ENCODE results near the gene ZNF292.
"Not testable (repeated sequence)": the region's sequence is repeated elsewhere in the genome, so short reads cannot be mapped to it uniquely, and the experiment has no call there.

ZNF292 gene

GRCh38 chr6:87274660-87275274 is 119.4 kb downstream of the ZNF292 start:
- DNase-seq (ENCODE audit: low read depth in 1 of 2, low spot score in 1 of 2) = no peak

GRCh38 chr6:87276624-87277023 is 121.3 kb downstream of the ZNF292 start:
- DNase-seq (ENCODE audit: low read depth in 1 of 2, low spot score in 1 of 2) = no peak

GRCh38 chr6:87277123-87277522 is 121.8 kb downstream of the ZNF292 start:
- DNase-seq (ENCODE audit: low read depth in 1 of 2, low spot score in 1 of 2) = no peak

GRCh38 chr6:87279196-87279595 is 123.8 kb downstream of the ZNF292 start:
- DNase-seq (ENCODE audit: low read depth in 1 of 2, low spot score in 1 of 2) = no peak

GRCh38 chr6:87281426-87281825 is 126.1 kb downstream of the ZNF292 start:
- DNase-seq (ENCODE audit: low read depth in 1 of 2, low spot score in 1 of 2) = no peak

- DNase-seq (ENCODE audit: low read depth in 1 of 2, low spot score in 1 of 2) = no peak
Measured at GRCh38 chr6:87282743-87283142, 127.4 kb downstream of the ZNF292 start.

GRCh38 chr6:87283461-87283860 is 128.1 kb downstream of the ZNF292 start:
- no peak for DNase-seq (ENCODE audit: low read depth in 1 of 2, low spot score in 1 of 2)

GRCh38 chr6:87287251-87287650 is 131.9 kb downstream of the ZNF292 start:
- no peak for DNase-seq (ENCODE audit: low read depth in 1 of 2, low spot score in 1 of 2)

- no peak for DNase-seq (ENCODE audit: low read depth in 1 of 2, low spot score in 1 of 2)
Measured at GRCh38 chr6:87289571-87289970, 134.2 kb downstream of the ZNF292 start.

- DNase-seq (ENCODE audit: low read depth in 1 of 2, low spot score in 1 of 2) = no peak
Measured at GRCh38 chr6:87291883-87292282, 136.5 kb downstream of the ZNF292 start.

- no peak for DNase-seq (ENCODE audit: low read depth in 1 of 2, low spot score in 1 of 2)
Measured at GRCh38 chr6:87293526-87293925, 138.2 kb downstream of the ZNF292 start.

GRCh38 chr6:87297119-87297518 is 141.8 kb downstream of the ZNF292 start:
- DNase-seq (ENCODE audit: low read depth in 1 of 2, low spot score in 1 of 2) = no peak

- DNase-seq (ENCODE audit: low read depth in 1 of 2, low spot score in 1 of 2) = not testable (repeated sequence)
Measured at GRCh38 chr6:87301277-87301676, 145.9 kb downstream of the ZNF292 start.

GRCh38 chr6:87308970-87309369 is 153.6 kb downstream of the ZNF292 start:
- no peak for DNase-seq (ENCODE audit: low read depth in 1 of 2, low spot score in 1 of 2)

GRCh38 chr6:87312860-87313259 is 157.5 kb downstream of the ZNF292 start:
- no peak for DNase-seq (ENCODE audit: low read depth in 1 of 2, low spot score in 1 of 2)

All from activated CD4-positive, alpha-beta T cell treated with anti-CD3 and anti-CD28 coated beads, Interleukin-2, amount 50 U/mL, for 24 hours (primary cell).